HG03139 (cell line): ENCODE measurements around the gene CACNA1A.
"Not testable (repeated sequence)": the region's sequence is repeated elsewhere in the genome, so short reads cannot be mapped to it uniquely, and the experiment has no call there.

Experiments used
- ATAC-seq: cut with Tn5 transposase; IDR thresholded peaks from one replicate; pipeline ENCODE4 v1.9.1; 2021; ENCODE audit not compliant: unreplicated experiment

Gene CACNA1A

GRCh38 chr19:13506471-13506820, at the start of gene CACNA1A:
TSS of gene CACNA1A (minus strand) at chr19:13506479. CDS start at chr19:13506224, 255 bp downstream.
- ATAC-seq, result no peak

GRCh38 chr19:13554506-13555240, 48.4 kb upstream of the CACNA1A start:
- ATAC-seq, result no peak

GRCh38 chr19:13553880-13554400, 47.7 kb upstream of the CACNA1A start:
- ATAC-seq, result no peak

GRCh38 chr19:13548131-13548530, 41.9 kb upstream of the CACNA1A start:
- no peak for ATAC-seq

GRCh38 chr19:13547102-13547501, 40.8 kb upstream of the CACNA1A start:
- no peak for ATAC-seq

GRCh38 chr19:13544423-13544822, 38.1 kb upstream of the CACNA1A start:
- no peak for ATAC-seq

- ATAC-seq, result no peak
Measured at GRCh38 chr19:13541554-13541953, 35.3 kb upstream of the CACNA1A start.

- no peak for ATAC-seq
Measured at GRCh38 chr19:13539332-13539731, 33.1 kb upstream of the CACNA1A start.

- no peak for ATAC-seq
Measured at GRCh38 chr19:13538601-13539253, 32.4 kb upstream of the CACNA1A start.

GRCh38 chr19:13537454-13537853, 31.2 kb upstream of the CACNA1A start:
- no peak for ATAC-seq

- ATAC-seq, result no peak
Measured at GRCh38 chr19:13530720-13531119, 24.4 kb upstream of the CACNA1A start.

GRCh38 chr19:13529721-13530120, 23.4 kb upstream of the CACNA1A start:
- ATAC-seq, result not testable (repeated sequence)

- ATAC-seq, result no peak
Measured at GRCh38 chr19:13526552-13526951, 20.3 kb upstream of the CACNA1A start.

- no peak for ATAC-seq
Measured at GRCh38 chr19:13521066-13521465, 14.8 kb upstream of the CACNA1A start.

- ATAC-seq, result no peak
Measured at GRCh38 chr19:13511947-13512346, 5.7 kb upstream of the CACNA1A start.

GRCh38 chr19:13507053-13507611, 853 bp upstream of the CACNA1A start:
- ATAC-seq, result no peak

GRCh38 chr19:13505761-13506470, 363 bp downstream of the CACNA1A start:
- ATAC-seq, result no peak

- no peak for ATAC-seq
Measured at GRCh38 chr19:13505164-13505695, 1.0 kb downstream of the CACNA1A start.

GRCh38 chr19:13503570-13504235, 2.6 kb downstream of the CACNA1A start:
- ATAC-seq, result no peak

- ATAC-seq, result no peak
Measured at GRCh38 chr19:13502231-13502630, 4.0 kb downstream of the CACNA1A start.

GRCh38 chr19:13499692-13500091, 6.6 kb downstream of the CACNA1A start:
- no peak for ATAC-seq
